Endothelial cell of umbilical vein (primary cell): ENCODE data around the gene TRNP1.

ENCODE experiments used
- CTCF ChIP-seq, 2 donors: IDR thresholded peaks; 1 replicate in 1 of 2; 2 replicates in 1 of 2; pipeline ENCODE4 v1.5.1; 2011; ENCODE audit warnings: low read length in 2 of 2, mild to moderate bottlenecking in 2 of 2, moderate library complexity in 2 of 2, control low read depth in 1 of 2, inconsistent platforms in 1 of 2, low read depth in 1 of 2; ENCODE audit not compliant: insufficient read depth in 1 of 2; ENCODE audit errors: extremely low read depth in 1 of 2
- POLR2A ChIP-seq: IDR thresholded peaks from 2 replicates; pipeline ENCODE4 v1.6.1; 2012; ENCODE audit warnings: low read depth, mild to moderate bottlenecking, control low read depth, low read length
- POLR2AphosphoS5 ChIP-seq: IDR thresholded peaks from 2 replicates; pipeline ENCODE4 v1.6.1; 2012; ENCODE audit warnings: low read depth, mild to moderate bottlenecking, control low read depth, low read length, moderate library complexity; ENCODE audit not compliant: insufficient read depth

DNA sequence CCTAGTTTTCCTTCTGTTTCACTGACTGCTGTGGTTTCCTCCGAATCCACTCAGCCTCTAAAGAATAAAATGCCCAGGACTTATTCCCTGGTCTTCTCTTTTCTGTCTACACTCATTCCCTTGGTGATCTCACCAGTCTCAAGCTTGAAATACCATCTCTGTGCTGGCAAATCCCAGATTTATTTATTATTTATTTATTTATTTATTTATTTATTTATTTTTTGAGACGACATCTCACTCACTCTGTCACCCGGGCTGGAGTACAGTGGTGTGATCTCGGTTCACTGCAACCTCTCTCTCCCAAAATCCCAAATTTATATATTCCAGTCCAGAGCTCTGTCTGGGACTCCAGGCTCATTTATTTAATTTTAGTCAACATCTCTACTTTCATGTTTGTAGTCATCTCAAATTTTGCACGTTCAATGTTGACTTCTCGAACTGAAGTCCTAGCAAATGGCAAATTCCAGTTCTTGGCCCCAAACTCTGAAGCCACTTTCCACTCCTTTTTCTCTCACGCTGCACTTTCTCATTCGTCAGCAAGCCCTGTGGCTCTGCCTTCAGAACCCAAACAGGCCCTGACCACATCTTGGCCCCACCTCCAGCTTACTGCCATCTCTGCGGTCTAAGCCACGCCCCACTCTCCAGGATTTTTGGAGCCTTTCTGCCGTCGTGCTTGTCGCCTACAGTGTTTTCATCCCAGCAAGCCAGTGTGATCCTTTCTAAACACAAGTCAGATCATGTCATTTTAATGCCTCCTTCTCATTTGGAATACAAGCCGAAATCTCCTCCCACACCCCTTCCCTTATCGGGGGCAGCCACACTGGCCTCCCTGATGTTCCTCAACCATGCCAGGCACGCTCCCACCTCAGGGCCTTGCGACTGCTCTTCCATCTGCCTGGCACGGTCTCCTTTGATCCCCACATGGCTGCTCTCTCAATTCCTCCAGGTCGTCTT lies 33.4 kb downstream of the TRNP1 start:
- TF ChIP-seq CTCF (IDR thresholded peaks at IDR 0.05; ENCODE audit: extremely low read depth in 1 of 2, insufficient read depth in 1 of 2, low read depth in 1 of 2, low read length in 2 of 2), result no peak
- TF ChIP-seq POLR2A, result no peak
- TF ChIP-seq POLR2AphosphoS5, result no peak
